ENCODE data around the gene DEFB124.
"Not testable (repeated sequence)": the region's sequence is repeated elsewhere in the genome, so short reads cannot be mapped to it uniquely, and the experiment has no call there.

Gene DEFB124, protein sequence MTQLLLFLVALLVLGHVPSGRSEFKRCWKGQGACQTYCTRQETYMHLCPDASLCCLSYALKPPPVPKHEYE

DNA sequence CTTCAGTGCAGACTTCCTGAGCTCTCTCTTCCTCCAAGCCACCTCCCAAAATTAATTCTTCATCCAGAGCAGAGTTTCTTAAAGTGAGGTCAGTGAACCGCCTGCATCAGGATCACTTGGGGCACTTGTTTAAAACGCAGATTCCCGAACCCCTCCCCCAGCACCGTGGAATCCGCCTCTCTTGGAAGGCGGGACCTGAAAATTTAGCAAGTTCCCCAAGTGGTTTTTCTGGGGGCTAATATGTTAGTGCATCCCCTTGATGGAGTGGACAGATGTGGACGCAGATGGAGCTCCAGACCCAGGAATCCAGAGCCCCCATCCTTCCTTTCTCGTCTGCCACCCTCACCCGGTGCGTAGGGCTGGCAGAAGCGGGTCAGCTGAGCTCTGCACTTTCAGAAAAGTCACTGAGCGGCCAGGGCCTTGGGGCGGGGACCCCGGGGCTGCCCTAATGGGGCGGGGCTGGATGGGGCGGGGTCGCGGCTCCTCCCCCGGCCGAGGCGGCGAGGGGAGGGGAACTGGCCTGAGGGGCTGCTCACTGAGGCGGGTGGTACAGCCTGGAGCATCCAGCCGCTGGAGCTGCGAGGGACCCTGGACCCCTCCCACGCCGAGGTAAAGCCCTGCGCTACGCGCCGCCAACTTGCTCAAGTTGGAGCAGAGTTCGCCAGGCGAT lies at the start of gene DEFB124, which contains the start of gene REM1:
Gene DEFB124, minus strand, starts transcription at position 370 of the 670 bp plus-strand sequence. CDS start 2,114 bp downstream, outside the sequence.
Gene REM1, plus strand, starts transcription at position 531 of the 670 bp plus-strand sequence. CDS start 1,158 bp downstream, outside the sequence.
- DNase-seq (ENCODE audit: low spot score) = no peak

DNA sequence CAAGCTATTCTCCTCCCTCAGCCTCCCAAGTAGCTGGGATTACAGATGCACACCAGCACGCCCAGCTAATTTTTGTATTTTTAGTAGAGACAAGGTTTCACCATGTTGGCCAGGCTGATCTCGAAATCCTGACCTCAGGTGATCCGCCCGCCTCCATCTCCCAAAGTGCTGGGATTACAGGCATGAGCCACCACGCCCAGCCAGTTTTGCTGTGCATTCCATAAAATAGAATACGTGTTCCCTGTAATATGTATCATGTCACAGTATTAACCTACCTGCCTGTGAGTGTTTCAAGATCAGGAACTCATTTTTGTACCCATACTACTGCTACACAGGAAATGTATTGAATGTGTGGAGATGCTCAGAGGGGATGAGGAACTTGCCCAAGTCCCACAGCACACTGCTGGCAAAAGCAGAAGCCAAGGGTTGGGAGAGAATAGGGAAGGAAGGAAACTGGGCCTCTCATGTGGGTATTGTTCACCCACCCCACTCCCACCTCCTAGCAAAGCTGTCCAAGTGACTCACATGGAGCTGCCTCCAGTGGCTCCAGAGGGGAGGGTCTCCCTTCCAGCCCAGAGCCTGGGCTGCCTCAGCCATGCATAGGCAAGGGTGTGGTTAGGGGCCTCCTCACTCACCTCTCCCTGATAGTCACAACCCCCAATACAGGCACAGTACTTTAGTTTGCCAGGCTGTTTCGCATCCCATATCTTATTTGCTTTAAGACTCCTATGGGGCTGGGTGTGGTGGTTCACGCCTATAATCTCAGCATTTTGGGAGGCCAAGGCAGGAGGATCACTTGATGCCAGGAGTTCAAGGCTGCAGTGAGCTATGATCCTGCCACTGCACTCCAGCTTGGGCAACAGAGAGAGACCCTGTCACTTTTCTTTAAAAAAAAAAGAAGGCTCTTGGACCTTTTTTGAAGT lies 48.7 kb upstream of the DEFB124 start:
- no peak for DNase-seq (ENCODE audit: low spot score)

DNA sequence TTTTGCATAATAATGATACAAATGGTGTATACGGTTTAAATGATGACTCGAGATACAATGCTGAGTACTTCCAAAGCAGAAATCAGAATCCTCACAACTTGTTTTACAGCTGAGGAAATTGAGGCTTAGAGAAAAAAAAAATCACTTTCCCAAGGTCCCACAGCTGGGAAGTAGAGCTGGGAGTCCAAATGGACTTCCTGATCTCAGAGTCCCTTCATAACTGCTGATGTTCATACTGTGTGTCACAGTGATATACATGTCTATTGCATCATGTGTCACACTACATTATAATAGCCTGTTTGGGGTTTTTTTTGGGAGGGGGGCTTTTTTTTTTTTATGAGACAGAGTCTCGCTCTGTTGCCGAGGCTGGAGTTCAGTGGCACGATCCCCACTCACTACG lies 47.8 kb upstream of the DEFB124 start:
- DNase-seq (ENCODE audit: low spot score) = no peak

DNA sequence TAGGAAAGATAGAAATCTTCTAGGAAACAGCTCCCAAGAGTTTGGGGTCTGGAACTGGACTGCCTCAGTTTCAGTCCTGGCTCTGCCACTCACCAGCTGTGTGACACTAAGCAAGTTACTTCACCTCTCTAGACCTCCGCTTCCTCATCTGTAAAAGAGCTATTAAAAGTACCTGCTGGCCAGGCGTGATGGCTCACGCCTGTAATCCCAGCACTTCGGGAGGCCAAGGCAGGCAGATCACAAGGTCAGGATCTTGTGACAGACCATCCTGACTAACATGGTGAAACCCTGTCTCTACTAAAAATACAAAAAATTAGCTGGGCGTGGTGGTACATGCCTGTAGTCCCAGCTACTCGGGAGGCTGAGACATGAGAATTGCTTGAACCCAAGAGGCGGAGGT lies 46.3 kb upstream of the DEFB124 start:
- DNase-seq (ENCODE audit: low spot score) = not testable (repeated sequence)

DNA sequence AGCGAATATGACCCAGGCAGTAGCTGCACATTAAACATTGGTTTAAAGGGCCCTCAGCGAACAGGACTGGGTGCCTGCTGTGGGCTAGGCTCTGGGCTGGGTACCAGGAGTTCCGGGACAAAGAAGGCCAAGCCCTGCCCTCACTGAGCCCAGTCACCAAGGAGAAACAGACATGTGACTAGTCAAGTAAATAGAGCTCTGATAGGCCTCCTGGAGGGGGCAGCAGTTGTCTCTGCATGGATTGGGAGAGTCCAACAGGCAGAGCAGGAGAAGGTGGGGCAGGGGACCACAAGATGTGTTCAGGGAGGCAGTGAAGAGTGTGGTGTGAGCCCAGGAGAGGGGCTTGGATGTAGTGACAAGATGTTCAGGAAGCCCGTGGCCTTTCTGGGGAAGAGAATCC lies 42.4 kb upstream of the DEFB124 start:
- DNase-seq (ENCODE audit: low spot score) = peak; percentile 84

DNA sequence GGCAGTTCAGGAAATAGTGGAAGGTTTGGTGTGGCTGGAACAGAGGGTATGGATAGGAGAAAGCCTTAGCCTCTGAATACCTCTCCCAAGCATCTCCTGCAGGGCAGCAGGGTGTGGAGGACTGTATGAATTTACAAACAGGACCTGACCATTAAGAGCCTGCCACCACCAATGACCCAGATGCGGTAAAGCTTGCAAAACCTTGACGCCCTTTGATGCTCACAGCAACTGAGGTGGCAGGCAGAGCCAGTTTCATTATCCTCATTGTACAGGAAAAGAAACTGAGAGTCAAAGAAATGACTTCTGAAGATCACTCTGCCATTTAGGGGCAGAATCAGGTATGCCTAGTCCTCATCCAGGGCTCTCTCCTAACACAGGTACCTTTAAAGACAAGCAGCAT lies 41.7 kb upstream of the DEFB124 start:
- no peak for DNase-seq (ENCODE audit: low spot score)

DNA sequence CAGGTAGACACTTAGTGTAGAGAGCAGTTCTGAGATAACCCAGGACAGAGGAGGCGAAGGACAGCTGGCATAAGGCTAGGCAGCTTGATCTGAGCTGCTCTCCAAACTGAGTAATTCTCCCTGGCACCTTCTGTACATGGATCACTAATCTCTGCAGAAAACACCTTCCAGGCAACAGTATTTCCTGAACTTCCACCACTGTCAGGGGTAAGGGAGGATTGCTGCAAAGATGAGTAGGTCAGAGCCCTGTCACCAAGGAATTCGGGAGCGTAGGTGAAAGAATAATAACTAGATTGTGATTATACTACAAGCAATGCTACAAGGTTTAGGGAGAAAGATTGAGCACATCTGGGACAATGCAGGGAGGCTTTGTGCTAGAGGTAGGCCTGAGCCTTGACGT lies 41.2 kb upstream of the DEFB124 start:
- no peak for DNase-seq (ENCODE audit: low spot score)

DNA sequence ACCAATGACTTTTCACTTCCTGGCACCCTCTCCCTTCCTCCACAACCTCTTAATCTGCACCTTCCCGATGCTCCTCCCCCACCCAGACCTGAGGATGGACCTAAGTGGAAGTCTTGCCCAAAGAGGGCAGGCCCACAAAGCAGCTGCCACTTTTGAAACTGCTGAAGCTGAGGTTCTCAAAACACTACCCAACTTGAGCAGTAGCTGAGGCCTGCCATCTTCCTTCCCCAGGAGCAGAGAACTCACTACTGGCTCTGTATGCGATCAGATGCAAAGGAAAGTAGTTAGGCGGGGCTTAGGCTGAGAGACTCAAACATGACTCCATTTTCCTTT lies 40.8 kb upstream of the DEFB124 start:
- no peak for DNase-seq (ENCODE audit: low spot score)

DNA sequence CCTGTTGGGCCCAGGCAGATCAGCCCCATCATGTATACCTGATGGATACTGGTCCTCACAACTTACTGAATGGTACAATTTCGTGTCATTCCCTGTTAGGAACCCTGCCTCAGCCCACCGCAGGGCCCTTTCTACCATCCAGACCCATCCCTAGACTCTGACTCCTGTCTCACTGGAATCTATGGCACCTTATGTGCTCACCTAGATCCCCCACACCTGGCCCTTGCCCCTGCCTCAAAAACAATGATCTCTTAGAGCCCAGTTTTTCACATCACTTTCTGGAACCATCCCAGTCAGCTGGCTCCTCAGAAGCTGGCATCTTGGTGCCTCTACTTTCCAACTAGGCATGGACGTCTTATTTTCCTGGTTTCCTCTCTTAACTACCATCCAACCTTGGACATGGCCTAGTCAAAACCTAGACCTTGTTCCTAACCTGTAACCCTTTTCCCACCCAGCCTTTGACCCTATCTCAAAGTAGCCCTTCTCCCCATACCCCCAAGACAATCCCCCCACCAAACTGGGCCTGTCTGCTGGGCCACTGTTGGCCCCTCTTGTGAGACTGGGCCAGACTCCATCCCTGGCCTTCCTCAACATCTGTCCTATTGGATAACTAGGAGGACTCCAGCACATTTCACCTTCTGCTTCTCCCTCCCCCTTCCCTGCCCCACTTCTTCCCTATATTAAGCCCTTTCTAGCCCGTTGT lies 40.3 kb upstream of the DEFB124 start:
- DNase-seq (ENCODE audit: low spot score) = no peak

DNA sequence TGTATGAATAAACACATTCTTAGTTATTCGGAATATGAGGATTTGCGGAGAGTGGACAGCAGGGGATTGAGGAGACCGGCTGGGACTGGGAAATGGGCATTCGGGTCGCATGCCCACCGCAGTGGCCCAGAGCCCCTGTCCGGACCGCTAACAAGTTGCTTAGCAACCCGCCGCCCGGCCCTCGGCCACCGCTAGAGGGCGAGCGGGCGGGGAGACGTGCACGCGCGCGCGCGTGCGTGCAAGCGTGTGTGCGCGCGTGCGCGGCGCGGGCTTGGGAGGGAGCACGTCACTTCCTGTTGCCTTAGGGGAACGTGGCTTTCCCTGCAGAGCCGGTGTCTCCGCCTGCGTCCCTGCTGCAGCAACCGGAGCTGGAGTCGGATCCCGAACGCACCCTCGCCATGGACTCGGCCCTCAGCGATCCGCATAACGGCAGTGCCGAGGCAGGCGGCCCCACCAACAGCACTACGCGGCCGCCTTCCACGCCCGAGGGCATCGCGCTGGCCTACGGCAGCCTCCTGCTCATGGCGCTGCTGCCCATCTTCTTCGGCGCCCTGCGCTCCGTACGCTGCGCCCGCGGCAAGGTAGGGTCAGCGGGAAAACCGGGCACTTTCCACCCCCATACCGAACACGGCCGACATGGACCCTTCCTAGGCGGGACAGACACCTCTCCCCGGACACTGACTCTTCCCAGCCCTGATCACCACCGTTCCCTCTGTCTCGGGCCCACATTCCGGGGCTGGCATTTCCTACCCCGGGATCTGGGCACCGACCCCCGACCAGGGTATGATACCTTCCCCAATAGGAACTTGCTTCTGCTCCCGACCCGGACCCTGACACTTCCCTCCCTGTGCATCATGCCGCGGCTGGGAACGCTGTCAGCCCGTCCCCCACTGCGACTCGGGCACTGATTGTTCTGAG lies 39.5 kb upstream of the DEFB124 start, which contains the start of gene HM13:
Gene HM13, plus strand, starts transcription at position 289 of the 918 bp plus-strand sequence. Its CDS starts 110 bp downstream, at position 399.
- DNase-seq (ENCODE audit: low spot score) = peak; percentile 98

DNA sequence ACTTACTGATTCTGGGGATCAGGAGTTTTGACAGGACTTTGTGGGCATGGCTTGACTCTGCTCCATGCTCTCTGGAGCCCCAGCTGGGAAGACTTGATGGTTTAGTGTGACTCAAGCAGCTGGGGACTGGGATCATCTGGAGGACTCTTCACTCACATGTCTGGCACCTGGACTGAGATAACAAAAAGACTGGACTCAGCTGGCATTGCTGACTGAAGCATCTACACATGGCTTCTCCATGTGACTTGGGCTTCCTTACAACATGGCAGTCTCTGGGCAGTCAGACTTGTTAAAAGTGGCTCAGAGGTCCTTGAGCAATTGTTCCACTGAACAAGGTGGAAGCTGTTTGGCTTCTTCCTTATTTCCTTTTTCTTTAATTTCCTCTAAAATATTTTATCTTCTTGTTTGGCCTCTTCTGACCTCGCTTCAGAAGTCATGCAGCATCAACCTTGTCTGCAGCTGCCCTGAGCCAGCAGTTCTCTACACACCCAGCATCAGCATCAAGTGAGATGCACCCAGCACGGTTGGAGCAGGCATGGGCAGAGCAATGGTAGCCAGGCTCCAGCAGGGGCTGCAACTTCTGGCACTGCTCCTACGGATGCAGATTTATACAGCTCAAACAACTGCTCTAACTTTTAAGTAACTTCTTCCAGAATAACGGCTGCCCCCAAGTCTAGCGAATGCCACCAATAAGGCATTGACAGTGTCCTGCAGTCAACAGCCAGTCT lies 33.8 kb upstream of the DEFB124 start:
- DNase-seq (ENCODE audit: low spot score) = no peak

DNA sequence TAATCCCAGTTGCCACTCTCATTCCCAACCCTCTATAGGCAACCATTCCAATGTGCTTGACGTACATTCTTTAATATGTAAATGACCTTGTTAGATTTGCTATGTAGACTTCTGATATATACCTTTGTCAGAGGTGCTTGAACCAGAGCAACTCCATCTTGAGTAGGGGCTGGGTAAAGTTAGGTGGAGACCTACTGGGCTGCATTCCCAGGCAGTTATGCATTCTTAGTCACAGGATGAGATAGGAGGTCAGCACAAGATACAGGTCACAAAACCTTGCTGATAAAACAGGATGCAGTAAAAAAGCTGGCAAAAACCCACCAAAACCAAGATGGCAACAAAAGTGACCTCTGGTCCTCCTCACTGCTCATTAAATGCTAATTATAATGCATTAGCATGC lies 31.0 kb upstream of the DEFB124 start:
- no peak for DNase-seq (ENCODE audit: low spot score)

DNA sequence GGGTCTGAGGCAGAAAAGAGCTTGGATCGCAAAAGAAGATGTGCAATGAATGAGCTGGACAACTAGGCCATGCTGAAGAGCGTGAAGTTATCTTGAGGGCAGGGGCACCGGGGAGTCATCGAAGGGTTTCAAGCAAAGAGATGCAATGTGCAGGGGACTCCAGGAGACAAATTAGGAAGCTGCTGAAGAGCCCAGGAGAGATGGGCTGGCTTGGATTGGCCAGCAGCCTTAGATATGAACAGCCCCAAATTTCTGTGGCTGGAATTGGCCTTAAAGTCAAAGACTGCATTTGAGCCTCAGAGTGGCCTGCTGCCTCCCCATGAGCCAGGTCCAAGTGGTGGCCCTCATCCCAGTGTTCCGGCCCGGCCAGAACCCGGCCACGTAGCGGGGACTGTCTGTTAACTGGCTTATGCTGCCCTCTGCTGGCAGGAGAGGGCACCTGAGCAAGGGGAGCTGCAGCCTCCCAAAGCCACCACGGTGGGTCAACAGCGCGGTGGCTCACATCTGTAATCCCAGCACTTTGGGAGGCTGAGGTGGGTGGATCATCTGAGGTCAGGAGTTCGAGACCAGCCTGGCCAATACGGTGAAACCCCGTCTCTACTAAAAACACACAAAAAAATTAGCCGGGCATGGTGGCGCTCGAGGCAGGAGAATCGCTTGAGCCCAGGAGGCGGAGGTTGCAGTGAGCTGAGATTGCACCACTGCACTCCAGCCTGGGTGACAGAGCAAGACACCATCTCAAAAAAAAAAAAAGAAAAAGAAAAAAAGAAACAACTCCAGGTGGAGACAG lies 28.2 kb upstream of the DEFB124 start:
- DNase-seq (ENCODE audit: low spot score) = peak; percentile 91

DNA sequence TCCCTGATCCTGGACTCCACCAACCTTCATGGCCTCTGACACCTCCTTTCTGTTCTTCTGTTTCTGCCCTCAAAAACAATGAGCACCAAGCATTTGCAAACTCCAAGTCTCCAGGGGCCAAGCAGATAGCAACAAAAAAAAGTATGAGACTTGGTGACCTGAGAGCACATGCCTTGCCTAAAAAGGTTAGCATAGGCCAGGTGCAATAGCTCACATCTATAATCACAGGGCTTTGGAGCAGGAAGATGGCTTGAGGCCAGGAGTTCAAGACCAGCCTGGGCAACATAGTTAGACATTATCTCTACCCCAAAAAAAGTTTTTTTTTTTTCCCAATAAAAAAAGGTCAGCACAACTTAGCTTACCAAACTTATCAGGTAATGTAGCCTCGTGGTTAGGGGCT lies 25.6 kb upstream of the DEFB124 start:
- DNase-seq (ENCODE audit: low spot score) = no peak

DNA sequence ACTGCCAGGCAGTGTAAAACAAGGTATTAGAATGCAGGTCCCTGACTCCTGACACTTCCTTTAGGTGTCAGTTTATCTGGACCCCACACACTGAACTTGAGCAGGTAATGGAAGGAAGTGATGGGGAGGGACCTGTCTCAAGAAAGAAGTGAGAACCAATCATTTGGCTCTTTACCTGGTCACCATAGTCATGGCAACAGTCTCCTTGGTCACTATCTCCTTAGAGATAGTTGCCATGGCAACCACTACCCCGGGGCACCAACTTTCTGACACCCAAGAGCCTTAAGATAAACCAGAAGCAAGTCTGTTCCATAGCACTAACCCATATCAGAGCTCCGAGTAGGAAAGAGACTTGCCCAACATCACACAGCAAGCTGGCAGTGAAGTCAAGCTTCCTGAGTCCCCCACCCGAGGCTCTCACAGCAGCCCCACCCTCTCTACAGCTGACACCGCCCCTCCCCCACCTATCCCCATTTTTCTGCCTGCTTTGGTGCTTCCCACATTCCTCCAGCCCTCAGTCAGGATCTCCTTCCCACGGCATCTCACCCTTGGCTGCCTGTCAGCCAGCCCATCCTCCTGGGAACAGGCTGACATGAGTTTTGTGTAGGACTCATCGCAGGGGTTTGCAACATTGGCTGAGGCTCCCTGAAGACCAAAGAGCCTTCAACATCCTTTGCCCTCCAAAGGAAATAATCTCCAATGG lies 23.1 kb upstream of the DEFB124 start:
- no peak for DNase-seq (ENCODE audit: low spot score)

DNA sequence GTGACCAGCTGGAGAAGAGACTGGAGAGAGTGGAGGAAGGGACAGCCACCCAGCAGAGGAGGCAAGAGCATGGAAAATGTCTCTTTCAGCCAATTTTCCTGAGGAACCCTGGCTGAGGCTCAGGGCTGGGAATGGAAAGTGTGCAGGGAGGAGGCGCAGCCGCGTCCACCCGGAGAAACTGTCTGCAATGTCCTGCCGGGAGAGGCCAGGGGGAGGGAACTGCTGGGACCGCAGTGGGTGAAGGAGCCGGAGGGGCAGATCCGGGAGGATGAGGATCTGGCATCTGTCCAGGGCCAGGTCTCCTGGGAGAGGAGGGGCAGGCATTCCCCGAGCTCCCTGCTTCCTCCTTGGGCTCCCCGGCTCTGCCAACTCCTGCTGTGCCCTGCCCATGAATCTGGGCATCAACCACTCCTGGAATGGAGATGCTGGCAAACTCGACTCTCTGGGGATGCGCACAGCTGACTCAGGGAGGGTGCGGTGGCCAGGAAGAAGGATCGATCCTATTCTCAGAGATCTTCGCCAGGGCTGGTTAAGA lies 21.9 kb upstream of the DEFB124 start:
- no peak for DNase-seq (ENCODE audit: low spot score)

DNA sequence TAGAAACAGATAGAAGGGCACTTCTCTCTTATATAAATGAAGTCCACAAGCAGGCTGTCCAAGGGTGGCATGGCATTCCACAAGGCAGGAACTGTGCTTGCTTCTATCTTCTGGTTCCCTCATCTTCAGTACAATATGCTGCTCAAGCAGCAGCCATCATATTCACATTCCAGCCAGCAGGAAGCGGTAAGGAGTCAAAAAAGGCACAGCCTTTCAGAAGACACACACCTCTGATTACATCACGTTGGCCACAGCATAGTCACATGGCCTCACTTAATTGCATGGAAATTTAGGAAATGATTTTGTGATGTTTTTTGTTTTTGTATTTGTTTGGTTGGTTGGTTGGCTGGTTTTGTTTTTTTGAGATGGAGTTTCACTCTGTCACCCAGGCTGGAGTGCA lies 19.2 kb upstream of the DEFB124 start:
- DNase-seq (ENCODE audit: low spot score) = peak; percentile 56

DNA sequence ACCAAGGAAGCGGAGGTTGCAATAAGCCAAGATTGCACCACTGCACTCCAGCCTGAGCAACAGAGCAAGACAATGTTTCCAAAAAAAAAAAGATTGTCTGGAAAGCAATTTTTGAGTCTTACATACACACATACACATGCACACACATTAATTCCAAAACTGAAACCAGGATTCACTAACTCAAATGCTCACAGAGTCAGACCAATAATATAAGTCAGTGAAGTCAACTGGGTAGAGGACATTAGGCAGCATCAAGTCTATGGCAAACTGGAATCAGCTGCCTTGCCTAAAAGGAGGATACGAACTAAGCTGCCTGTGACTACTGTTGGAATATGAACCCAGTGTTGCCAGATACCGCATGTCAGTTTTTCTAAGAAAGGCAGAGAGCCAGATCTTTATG lies 15.8 kb upstream of the DEFB124 start:
- DNase-seq (ENCODE audit: low spot score) = no peak

DNA sequence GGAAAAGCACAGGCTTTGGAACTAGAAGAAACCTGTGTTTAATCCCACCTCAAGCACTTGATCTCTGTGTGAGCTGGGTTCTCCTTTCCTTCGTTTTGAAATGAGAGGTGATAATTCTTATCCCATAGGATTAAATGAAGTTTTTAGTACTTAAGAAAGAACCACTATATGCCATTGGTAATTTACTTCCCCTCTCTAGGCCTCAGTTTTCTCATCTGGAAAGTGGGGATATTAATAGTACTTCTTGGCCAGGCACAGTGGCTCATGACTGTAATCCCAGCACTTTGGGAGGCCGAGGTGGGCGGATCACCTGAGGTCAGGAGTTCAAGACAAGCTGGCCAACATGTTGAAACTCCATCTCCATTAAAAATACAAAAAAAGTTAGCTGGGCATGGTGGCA lies 14.2 kb upstream of the DEFB124 start:
- no peak for DNase-seq (ENCODE audit: low spot score)
